Endothelial cell of umbilical vein (primary cell): ENCODE data around the gene ZSCAN20. TPM values are rescaled to one million over a fixed set of nuclear protein-coding genes. Genes with fewer than 3 reads are reported as not detected.

Experiments used
- BruUV-seq: library from RNA; stranded (reverse); fragments of 400-500 nt; replicated peaks from 2 replicates; lab custom pipeline; 2021; lab: Mats Ljungman, UMichigan
- CTCF ChIA-PET: fragments of 300-600, 350-600 bp; sonication (Branson Sonifier 250); formaldehyde crosslinking; loops from one replicate; lab custom pipeline; 2021; ENCODE audit warnings: antibody characterized with exemption, inconsistent platforms; lab: Charles Lee
- POLR2A ChIA-PET: fragments of 300-600, 350-600 bp; sonication (Branson Sonifier 250); formaldehyde crosslinking; loops from one replicate; lab custom pipeline; 2021; ENCODE audit warnings: antibody characterized with exemption, inconsistent platforms; lab: Charles Lee
- DNase-seq: peaks from one replicate; pipeline ENCODE4 v3.0.0-alpha.2; 2011; ENCODE audit warnings: low read depth, low spot score
- FAIRE-seq: peaks from 2 replicates; lab custom pipeline; 2011; peaks lifted over from hg19 to GRCh38; lab: Jason Lieb, UNC
- H2AFZ ChIP-seq: 2 replicates; pipeline ENCODE4 v1.6.0; 2012; ENCODE audit warnings: low read depth, low read length, control low read depth, inconsistent platforms
- H3K27ac ChIP-seq: 2 replicates; pipeline ENCODE4 v1.5.1; 2011; ENCODE audit warnings: low read depth, mild to moderate bottlenecking, control low read depth, low read length, moderate library complexity; ENCODE audit not compliant: insufficient read depth
- H3K27me3 ChIP-seq, 2 experiments: 2 replicates each; pipeline versions ENCODE4 v1.6.0 to v1.6.1; 2011; ENCODE audit warnings: low read length in 2 of 2, mixed read lengths in 1 of 2; ENCODE audit not compliant: control insufficient read depth in 2 of 2, insufficient read depth in 2 of 2
- H3K36me3 ChIP-seq, 2 experiments: 2 replicates in 1 of 2; 3 replicates in 1 of 2; pipeline ENCODE4 v1.5.1; 2011; ENCODE audit warnings: low read length in 2 of 2, mild to moderate bottlenecking in 1 of 2, moderate library complexity in 1 of 2; ENCODE audit not compliant: control insufficient read depth in 2 of 2, insufficient read depth in 2 of 2; ENCODE audit errors: extremely low read depth in 1 of 2
- H3K4me1 ChIP-seq: 3 replicates; pipeline ENCODE4 v1.5.1; 2011; ENCODE audit warnings: mild to moderate bottlenecking, low read length; ENCODE audit not compliant: control insufficient read depth, insufficient read depth; ENCODE audit errors: extremely low read depth
- H3K4me2 ChIP-seq: 2 replicates; pipeline ENCODE4 v1.6.1; 2011; ENCODE audit warnings: low read length, control low read depth, mixed read lengths; ENCODE audit not compliant: insufficient read depth
- H3K4me3 ChIP-seq, 3 experiments: fragments of 200-600 bp in 1 of 3; sonication (generic), shearing (Covaris generic) in 1 of 3; replicated peaks in 1 of 3; 2 replicates each; pipeline ENCODE4 v1.5.1; 2011 to 2016; ENCODE audit warnings: control low read depth in 3 of 3, low read length in 3 of 3, mild to moderate bottlenecking in 2 of 3, inconsistent platforms in 1 of 3, low read depth in 1 of 3, moderate library complexity in 1 of 3; ENCODE audit not compliant: insufficient read depth in 1 of 3
- H3K79me2 ChIP-seq: 2 replicates; pipeline ENCODE4 v1.6.0; 2012; ENCODE audit warnings: low read length, inconsistent platforms; ENCODE audit not compliant: control insufficient read depth, insufficient read depth
- H3K9ac ChIP-seq: replicated peaks from 2 replicates; pipeline ENCODE3; 2011; ENCODE audit warnings: low read length, control low read depth; ENCODE audit not compliant: insufficient read depth; ENCODE audit errors: extremely low read depth
- H3K9me1 ChIP-seq: replicated peaks from 3 replicates; pipeline ENCODE4 v1.6.0; 2011; ENCODE audit warnings: mild to moderate bottlenecking, low read length; ENCODE audit not compliant: control insufficient read depth, insufficient read depth; ENCODE audit errors: extremely low read depth
- H3K9me3 ChIP-seq: replicated peaks from 2 replicates; pipeline ENCODE4 v1.5.1; 2012; ENCODE audit warnings: low read length, inconsistent platforms; ENCODE audit not compliant: control insufficient read depth, insufficient read depth
- H4K20me1 ChIP-seq: replicated peaks from 2 replicates; pipeline ENCODE3; 2011; ENCODE audit warnings: mild to moderate bottlenecking, low read length; ENCODE audit not compliant: control insufficient read depth, insufficient read depth; ENCODE audit errors: extremely low read depth
- EZH2 ChIP-seq: IDR thresholded peaks from 2 replicates; pipeline ENCODE4 v1.6.1; 2012; ENCODE audit warnings: borderline replicate concordance, low read depth, mild to moderate bottlenecking, moderate library complexity, low read length, inconsistent platforms; ENCODE audit not compliant: severe bottlenecking
- FOS ChIP-seq: IDR thresholded peaks from 2 replicates; pipeline ENCODE4 v1.6.1; 2011; ENCODE audit warnings: mild to moderate bottlenecking, low read length, moderate library complexity, borderline replicate concordance; ENCODE audit not compliant: insufficient read depth
- GATA2 ChIP-seq: IDR thresholded peaks from 2 replicates; pipeline ENCODE4 v1.7.0; 2011; ENCODE audit warnings: low read depth, mild to moderate bottlenecking, moderate library complexity, mixed read lengths, low read length; ENCODE audit not compliant: insufficient read length, insufficient read depth
- JUN ChIP-seq: IDR thresholded peaks from 2 replicates; pipeline ENCODE4 v1.6.1; 2011; ENCODE audit warnings: borderline replicate concordance, low read depth; ENCODE audit not compliant: insufficient read length, insufficient read depth
- MAX ChIP-seq: IDR thresholded peaks from 2 replicates; pipeline ENCODE4 v1.6.1; 2011; ENCODE audit not compliant: insufficient read depth, insufficient read length
- MYC ChIP-seq: IDR thresholded peaks from one replicate; pipeline ENCODE4 v1.6.1; 2011; ENCODE audit warnings: mild to moderate bottlenecking, low read depth, low read length
- POLR2A ChIP-seq: IDR thresholded peaks from 2 replicates; pipeline ENCODE4 v1.6.1; 2012; ENCODE audit warnings: low read depth, mild to moderate bottlenecking, control low read depth, low read length
- POLR2AphosphoS5 ChIP-seq: IDR thresholded peaks from 2 replicates; pipeline ENCODE4 v1.6.1; 2012; ENCODE audit warnings: low read depth, mild to moderate bottlenecking, control low read depth, low read length, moderate library complexity; ENCODE audit not compliant: insufficient read depth
- dilution Hi-C: fragments of 300-500 bp; cut with MboI; formaldehyde crosslinking; loops from one replicate; pipeline ENCODE4 v1.15.0; 2019; ENCODE audit warnings: low sequenced_read_pairs; ENCODE audit not compliant: extremely low pct_ligation_motif_present
- intact Hi-C: fragments of 100-400 bp; cut with micrococcal nuclease; formaldehyde crosslinking; loops from one replicate; pipeline ENCODE4 v1.10.0; 2022
- polyA plus RNA-seq, 4 experiments: library from polyadenylated mRNA; depleted of rRNA in 3 of 4; stranded (reverse) in 3 of 4; unstranded in 1 of 4; fragments of >200 nt; gene quantifications; 2 replicates each; pipeline versions ENCODE4 v1.2.1 to v1.2.3, GENCODE V29; 2011 to 2012; ENCODE audit warnings: missing spikeins in 1 of 4
- total RNA-seq: library from RNA; stranded (reverse); gene quantifications from 2 replicates; pipeline ENCODE4 v1.2.3, GENCODE V29; 2021
- TF ChIP-seq, protein P1 (sequence below), 2 donors: IDR thresholded peaks; 1 replicate in 1 of 2; 2 replicates in 1 of 2; pipeline ENCODE4 v1.5.1; 2011; ENCODE audit warnings: low read length in 2 of 2, mild to moderate bottlenecking in 2 of 2, moderate library complexity in 2 of 2, control low read depth in 1 of 2, inconsistent platforms in 1 of 2, low read depth in 1 of 2; ENCODE audit not compliant: insufficient read depth in 1 of 2; ENCODE audit errors: extremely low read depth in 1 of 2

ZSCAN20 gene
- total and polyA plus RNA-seq, 2 donors (not counting 3 experiments of a cell fraction or from before 2014, with no cell fraction given), result 1.2 to 5.8 TPM

GRCh38 chr1:33529957-33530356, 57.5 kb downstream of the ZSCAN20 start:
- no peaks in the 10 kb centered on the region for H3K4me1 ChIP-seq
- H4K20me1 ChIP-seq, result no peaks in the 10 kb centered on the region
- no peaks in the 10 kb centered on the region for H3K36me3 ChIP-seq
- intact Hi-C loops, result no loop called here
- no peak for DNase-seq
- no peaks in the 10 kb centered on the region for H3K9me3 ChIP-seq
- H3K4me2 ChIP-seq, result no peak overlapping the region
- ChIA-PET CTCF (no interaction called here), POLR2A (no interaction called here)
- FAIRE-seq, result no peak
- BruUV-seq, result no TSS peak
- H3K79me2 ChIP-seq, result no peaks in the 10 kb centered on the region
- no peak for TF ChIP-seq POLR2A
- no peak for TF ChIP-seq MYC
- TF ChIP-seq EZH2, result no peak
- no peak for TF ChIP-seq FOS
- TF ChIP-seq GATA2, result no peak
- no peak for TF ChIP-seq MAX
- TF ChIP-seq JUN, result no peak
- no peak for TF ChIP-seq POLR2AphosphoS5
- TF ChIP-seq, protein P1, sequence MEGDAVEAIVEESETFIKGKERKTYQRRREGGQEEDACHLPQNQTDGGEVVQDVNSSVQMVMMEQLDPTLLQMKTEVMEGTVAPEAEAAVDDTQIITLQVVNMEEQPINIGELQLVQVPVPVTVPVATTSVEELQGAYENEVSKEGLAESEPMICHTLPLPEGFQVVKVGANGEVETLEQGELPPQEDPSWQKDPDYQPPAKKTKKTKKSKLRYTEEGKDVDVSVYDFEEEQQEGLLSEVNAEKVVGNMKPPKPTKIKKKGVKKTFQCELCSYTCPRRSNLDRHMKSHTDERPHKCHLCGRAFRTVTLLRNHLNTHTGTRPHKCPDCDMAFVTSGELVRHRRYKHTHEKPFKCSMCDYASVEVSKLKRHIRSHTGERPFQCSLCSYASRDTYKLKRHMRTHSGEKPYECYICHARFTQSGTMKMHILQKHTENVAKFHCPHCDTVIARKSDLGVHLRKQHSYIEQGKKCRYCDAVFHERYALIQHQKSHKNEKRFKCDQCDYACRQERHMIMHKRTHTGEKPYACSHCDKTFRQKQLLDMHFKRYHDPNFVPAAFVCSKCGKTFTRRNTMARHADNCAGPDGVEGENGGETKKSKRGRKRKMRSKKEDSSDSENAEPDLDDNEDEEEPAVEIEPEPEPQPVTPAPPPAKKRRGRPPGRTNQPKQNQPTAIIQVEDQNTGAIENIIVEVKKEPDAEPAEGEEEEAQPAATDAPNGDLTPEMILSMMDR (IDR thresholded peaks at IDR 0.05; ENCODE audit: extremely low read depth in 1 of 2, insufficient read depth in 1 of 2, low read depth in 1 of 2, low read length in 2 of 2), result no peak
- no peaks in the 10 kb centered on the region for H3K9me1 ChIP-seq
- dilution Hi-C loops, result no loop called here
- peaks cover 0 to under 1% of the 10 kb centered on the region in 2 experiments for H3K27me3 ChIP-seq
- H2AFZ ChIP-seq, result no peak overlapping the region
- no peak overlapping the region for H3K4me3 ChIP-seq
- H3K27ac ChIP-seq, result no peak overlapping the region
- H3K9ac ChIP-seq, result no peak overlapping the region
